Endothelial cell (in vitro differentiated cells): ENCODE data around the gene GBP4. TPM values are rescaled to one million over a fixed set of nuclear protein-coding genes. Genes with fewer than 3 reads are reported as not detected.

Experiments
- DNase-seq: peaks from one replicate; pipeline ENCODE4 v3.0.0; 2021; ENCODE audit warnings: low spot score
- H3K27ac Mint-ChIP-seq: one replicate; pipeline ENCODE4 v1.8.0; 2021; ENCODE audit warnings: mixed read lengths, inconsistent platforms; ENCODE audit not compliant: unreplicated experiment
- H3K27me3 Mint-ChIP-seq: one replicate; pipeline ENCODE4 v1.8.0; 2021; ENCODE audit warnings: mild to moderate bottlenecking, moderate library complexity, mixed read lengths, inconsistent platforms; ENCODE audit not compliant: unreplicated experiment
- H3K36me3 Mint-ChIP-seq: one replicate; pipeline ENCODE4 v1.8.0; 2021; ENCODE audit warnings: mild to moderate bottlenecking, low read depth, mixed read lengths, inconsistent platforms; ENCODE audit not compliant: unreplicated experiment
- H3K4me1 Mint-ChIP-seq: one replicate; pipeline ENCODE4 v1.8.0; 2021; ENCODE audit warnings: mild to moderate bottlenecking, mixed read lengths, inconsistent platforms; ENCODE audit not compliant: unreplicated experiment
- H3K4me3 Mint-ChIP-seq: one replicate; pipeline ENCODE4 v1.8.0; 2021; ENCODE audit warnings: mild to moderate bottlenecking, mixed read lengths, inconsistent platforms; ENCODE audit not compliant: unreplicated experiment
- H3K9me3 Mint-ChIP-seq: one replicate; pipeline ENCODE4 v1.8.0; 2021; ENCODE audit warnings: mixed read lengths, inconsistent platforms; ENCODE audit not compliant: unreplicated experiment
- total RNA-seq: library from RNA; stranded (reverse); fragmentation: NEBNext Ultra II Directional; extraction: Animal tissue kit (Norgen Biotek cat#: 25700); gene quantifications from one replicate; pipeline ENCODE4 v1.2.1, GENCODE V29; 2021; ENCODE audit not compliant: unreplicated experiment
- TF ChIP-seq, protein P1 (sequence below): fragments of 200-600 bp; sonication (generic); IDR thresholded peaks from one replicate; pipeline ENCODE4 v1.5.0; 2021; ENCODE audit warnings: antibody characterized with exemption; ENCODE audit not compliant: unreplicated experiment

GBP4 gene
- total RNA-seq, 1 donor from 2014 or later, result 75.5 TPM

DNA sequence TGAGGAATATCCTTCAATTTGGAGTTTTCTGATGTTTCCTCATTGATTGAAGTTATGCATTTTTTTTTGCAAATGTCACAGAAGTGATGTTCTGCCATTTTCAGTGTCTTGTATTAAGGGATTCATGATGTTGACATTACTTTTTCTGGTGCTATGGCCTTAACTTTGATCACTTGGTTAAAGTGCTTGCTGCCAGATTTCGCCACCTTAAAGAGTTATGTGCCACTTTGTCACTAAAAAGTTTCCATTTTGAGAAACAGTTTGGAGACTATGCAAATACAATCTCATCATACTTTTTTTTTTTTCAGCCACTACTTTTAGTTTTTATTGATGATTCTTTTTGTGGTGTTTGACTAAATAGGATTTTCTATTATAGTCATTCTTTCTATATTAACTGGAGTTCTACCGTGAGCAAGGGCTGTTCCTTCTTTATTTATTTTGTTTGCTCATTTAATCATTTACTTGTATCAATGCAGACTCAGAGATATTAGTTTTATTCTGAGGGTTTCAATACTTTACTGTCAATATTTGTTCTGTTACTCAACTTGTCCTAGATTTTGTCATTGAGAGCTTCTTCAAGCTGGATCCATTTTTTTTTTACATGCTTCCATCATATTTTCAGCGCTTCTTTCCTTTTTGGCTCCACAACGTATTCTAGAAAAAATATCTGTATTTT is 26.1 kb downstream of the GBP4 start:
- Mint-ChIP-seq H3K36me3 (no peaks in the 10 kb centered on the region), H3K9me3 (no peaks in the 10 kb centered on the region), H3K27ac (no peak overlapping the region), H3K4me3 (no peak overlapping the region), H3K4me1 (no peaks in the 10 kb centered on the region), H3K27me3 (no peaks in the 10 kb centered on the region)
- TF ChIP-seq, protein P1, sequence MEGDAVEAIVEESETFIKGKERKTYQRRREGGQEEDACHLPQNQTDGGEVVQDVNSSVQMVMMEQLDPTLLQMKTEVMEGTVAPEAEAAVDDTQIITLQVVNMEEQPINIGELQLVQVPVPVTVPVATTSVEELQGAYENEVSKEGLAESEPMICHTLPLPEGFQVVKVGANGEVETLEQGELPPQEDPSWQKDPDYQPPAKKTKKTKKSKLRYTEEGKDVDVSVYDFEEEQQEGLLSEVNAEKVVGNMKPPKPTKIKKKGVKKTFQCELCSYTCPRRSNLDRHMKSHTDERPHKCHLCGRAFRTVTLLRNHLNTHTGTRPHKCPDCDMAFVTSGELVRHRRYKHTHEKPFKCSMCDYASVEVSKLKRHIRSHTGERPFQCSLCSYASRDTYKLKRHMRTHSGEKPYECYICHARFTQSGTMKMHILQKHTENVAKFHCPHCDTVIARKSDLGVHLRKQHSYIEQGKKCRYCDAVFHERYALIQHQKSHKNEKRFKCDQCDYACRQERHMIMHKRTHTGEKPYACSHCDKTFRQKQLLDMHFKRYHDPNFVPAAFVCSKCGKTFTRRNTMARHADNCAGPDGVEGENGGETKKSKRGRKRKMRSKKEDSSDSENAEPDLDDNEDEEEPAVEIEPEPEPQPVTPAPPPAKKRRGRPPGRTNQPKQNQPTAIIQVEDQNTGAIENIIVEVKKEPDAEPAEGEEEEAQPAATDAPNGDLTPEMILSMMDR, result no peak
- DNase-seq, result no peak

DNA sequence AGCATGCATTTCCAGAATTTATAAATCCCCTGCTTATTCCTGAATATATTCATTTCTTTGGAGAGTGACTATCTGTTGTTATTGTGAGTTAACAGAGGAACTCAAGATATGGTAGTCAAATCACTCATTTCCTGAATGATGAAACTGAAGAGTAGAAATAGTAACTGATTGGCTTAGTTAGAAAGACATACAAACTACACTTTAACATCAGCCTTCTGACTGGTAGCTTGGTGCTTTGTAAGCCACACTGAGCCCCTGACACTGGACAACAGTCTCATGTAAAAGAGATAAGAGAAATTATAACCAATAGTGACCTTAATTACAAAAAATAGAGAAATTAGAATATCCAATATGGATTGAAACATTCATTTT is 27.7 kb downstream of the GBP4 start:
- DNase-seq, result no peak
- H3K27ac Mint-ChIP-seq, result no peak overlapping the region
- no peaks in the 10 kb centered on the region for H3K4me1 Mint-ChIP-seq
- H3K36me3 Mint-ChIP-seq, result no peaks in the 10 kb centered on the region
- H3K4me3 Mint-ChIP-seq, result no peak overlapping the region
- TF ChIP-seq, protein P1, result no peak
- H3K9me3 Mint-ChIP-seq, result no peaks in the 10 kb centered on the region
- no peaks in the 10 kb centered on the region for H3K27me3 Mint-ChIP-seq

DNA sequence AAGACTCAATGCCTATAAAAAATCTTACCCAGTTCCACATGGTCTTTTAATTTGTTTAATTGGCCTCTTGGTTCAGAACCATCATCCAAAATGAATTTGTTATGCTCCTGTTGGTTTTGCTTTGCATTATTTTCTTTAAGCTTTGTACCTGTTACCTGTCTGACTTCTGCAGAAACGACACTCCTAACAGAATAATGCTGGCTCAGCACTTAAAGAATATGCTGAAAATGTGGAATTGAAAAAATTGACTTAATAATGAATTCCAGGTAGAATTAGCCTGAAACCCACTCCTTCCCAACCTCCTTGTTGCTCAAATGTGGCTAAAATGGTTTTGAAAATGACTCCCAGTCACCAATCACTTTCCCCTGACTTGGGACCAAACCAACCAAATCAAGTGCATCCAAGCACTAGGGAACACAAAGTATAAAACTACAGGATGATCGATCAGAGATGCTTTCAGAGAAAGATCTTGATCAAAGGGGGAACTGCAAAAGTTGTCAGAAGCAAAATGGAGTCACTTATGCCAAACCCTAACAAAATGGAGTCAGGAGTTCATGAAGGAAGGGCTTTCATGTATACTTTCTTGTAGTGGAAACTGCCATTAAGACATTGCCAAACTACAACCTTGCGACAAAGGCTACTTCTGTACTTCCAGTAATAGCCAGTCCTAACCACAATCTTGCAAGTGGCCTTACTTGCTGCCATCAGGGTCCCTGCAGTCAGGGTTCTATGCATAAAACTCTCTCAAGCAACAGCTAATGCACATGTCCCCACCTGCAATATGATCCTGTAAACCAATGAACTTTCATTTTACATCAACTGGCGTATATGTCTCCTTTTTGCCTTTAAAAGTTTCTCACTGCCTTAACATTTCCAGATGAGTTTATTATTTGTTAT is 28.3 kb downstream of the GBP4 start:
- H3K4me3 Mint-ChIP-seq, result no peak overlapping the region
- no peak overlapping the region for H3K27ac Mint-ChIP-seq
- H3K4me1 Mint-ChIP-seq, result no peaks in the 10 kb centered on the region
- no peaks in the 10 kb centered on the region for H3K36me3 Mint-ChIP-seq
- no peaks in the 10 kb centered on the region for H3K27me3 Mint-ChIP-seq
- TF ChIP-seq, protein P1, result no peak
- DNase-seq, result no peak
- no peaks in the 10 kb centered on the region for H3K9me3 Mint-ChIP-seq

DNA sequence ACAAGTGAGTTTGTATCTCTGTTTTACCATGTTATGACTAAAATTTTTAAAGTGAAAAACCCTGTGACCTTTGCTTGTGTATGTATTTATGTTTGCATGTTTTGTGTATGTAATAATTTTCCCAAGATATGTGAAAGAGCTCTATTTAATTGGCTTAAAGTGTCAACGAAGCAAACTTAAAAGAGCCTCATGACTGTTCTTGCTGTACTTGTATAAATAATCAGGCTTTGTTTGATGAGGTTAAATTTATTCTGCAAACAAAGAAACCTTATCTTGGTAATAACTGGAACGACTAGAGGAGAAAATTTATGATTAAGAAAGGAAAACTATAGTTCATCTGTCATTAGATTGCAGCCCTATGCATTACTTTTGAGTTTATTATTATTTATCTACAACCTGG is 29.6 kb downstream of the GBP4 start:
- no peaks in the 10 kb centered on the region for H3K9me3 Mint-ChIP-seq
- no peaks in the 10 kb centered on the region for H3K27me3 Mint-ChIP-seq
- DNase-seq, result no peak
- no peak overlapping the region for H3K27ac Mint-ChIP-seq
- H3K4me3 Mint-ChIP-seq, result no peak overlapping the region
- TF ChIP-seq, protein P1, result no peak
- H3K36me3 Mint-ChIP-seq, result no peaks in the 10 kb centered on the region
- no peaks in the 10 kb centered on the region for H3K4me1 Mint-ChIP-seq

DNA sequence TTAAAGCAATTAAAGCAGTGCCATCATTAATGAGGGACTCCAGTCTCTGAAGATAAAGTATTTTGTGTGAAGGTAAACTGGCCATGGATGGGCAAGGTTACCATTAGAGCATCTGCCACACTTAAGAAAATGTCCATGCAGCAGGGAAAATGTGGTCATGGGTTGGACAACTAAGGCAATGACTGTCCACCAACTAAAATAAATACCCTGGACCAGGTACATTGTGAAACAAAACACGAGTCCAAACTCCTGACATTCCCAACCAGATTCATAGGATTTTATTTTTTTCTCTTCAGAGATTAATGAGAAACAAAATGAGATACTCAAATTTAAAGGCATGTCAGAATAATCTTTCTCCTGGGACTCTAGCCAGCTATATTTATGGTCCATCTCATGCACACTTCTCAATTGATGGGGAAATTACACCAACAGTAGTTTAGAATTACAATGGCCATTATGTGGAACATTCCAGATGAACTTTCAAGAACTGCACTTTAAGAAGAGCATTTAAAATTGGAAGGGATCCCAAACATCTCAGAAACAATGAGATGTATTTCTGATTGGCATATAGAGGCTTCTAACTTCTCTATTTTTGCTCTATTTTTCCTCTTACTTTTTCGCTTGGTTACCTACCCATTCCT is 31.0 kb downstream of the GBP4 start:
- TF ChIP-seq, protein P1, result no peak
- H3K27ac Mint-ChIP-seq, result no peak overlapping the region
- DNase-seq, result no peak
- peaks cover 2% of the 10 kb centered on the region for H3K4me1 Mint-ChIP-seq
- no peaks in the 10 kb centered on the region for H3K27me3 Mint-ChIP-seq
- H3K36me3 Mint-ChIP-seq, result no peaks in the 10 kb centered on the region
- H3K4me3 Mint-ChIP-seq, result no peak overlapping the region
- H3K9me3 Mint-ChIP-seq, result no peaks in the 10 kb centered on the region
